Neural progenitor cell (in vitro differentiated cells): ENCODE measurements around the gene ATP8B3.

Experiments used
- EZH2 ChIP-seq: fragments of 200-600 bp; sonication (generic); IDR thresholded peaks from 2 replicates; pipeline ENCODE4 v1.6.1; 2017; ENCODE audit warnings: antibody characterized with exemption, mild to moderate bottlenecking, moderate library complexity
- TF ChIP-seq, protein P1 (sequence below): fragments of 200-600 bp; sonication (generic); IDR thresholded peaks from 2 replicates; pipeline ENCODE4 v1.5.1; 2017; ENCODE audit warnings: antibody characterized with exemption, mild to moderate bottlenecking

DNA sequence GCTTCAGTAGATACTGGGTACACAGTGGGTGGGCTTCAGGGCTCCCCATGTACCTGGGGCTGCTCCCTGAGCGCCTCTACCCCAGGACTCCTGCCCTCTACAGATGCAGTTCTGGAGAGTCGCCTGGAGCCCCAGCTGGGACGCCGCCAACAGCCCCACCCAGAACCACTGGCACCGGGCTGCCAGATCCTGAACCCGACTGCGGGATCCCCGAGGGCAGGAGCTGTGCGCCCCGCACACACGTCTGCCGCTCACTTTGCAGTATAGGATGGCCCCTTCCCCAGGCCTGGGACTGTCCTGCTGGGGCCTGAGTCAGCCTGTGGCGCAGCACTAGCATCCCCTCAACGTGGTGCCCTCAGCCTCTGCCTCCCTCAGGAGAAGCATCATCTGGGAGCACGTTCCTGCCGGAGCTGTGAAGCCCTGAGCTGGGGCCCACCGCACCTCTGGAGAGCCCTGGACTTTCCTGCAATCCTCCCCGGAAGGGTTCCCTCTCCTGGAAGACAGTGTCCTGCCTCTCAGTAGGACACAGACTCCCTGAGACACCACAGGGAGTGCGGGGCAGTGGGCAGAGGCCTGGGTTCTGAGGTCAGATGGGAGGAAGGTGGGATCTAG is 32.5 kb upstream of the ATP8B3 start:
- TF ChIP-seq, protein P1, sequence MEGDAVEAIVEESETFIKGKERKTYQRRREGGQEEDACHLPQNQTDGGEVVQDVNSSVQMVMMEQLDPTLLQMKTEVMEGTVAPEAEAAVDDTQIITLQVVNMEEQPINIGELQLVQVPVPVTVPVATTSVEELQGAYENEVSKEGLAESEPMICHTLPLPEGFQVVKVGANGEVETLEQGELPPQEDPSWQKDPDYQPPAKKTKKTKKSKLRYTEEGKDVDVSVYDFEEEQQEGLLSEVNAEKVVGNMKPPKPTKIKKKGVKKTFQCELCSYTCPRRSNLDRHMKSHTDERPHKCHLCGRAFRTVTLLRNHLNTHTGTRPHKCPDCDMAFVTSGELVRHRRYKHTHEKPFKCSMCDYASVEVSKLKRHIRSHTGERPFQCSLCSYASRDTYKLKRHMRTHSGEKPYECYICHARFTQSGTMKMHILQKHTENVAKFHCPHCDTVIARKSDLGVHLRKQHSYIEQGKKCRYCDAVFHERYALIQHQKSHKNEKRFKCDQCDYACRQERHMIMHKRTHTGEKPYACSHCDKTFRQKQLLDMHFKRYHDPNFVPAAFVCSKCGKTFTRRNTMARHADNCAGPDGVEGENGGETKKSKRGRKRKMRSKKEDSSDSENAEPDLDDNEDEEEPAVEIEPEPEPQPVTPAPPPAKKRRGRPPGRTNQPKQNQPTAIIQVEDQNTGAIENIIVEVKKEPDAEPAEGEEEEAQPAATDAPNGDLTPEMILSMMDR, result no peak
- no peak for TF ChIP-seq EZH2
